CMK (cell line): ENCODE data around the gene CR1.
A peak's percentile ranks its signal among the peaks of the same experiment; 100 is the strongest.

Source experiments
- DNase-seq: peaks from one replicate; pipeline ENCODE4 v3.0.0-alpha.2; 2010; ENCODE audit warnings: low read depth

The CR1 gene

GRCh38 chr1:207495801-207496792 lies at the start of gene CR1:
Gene CR1, plus strand, starts transcription at chr1:207496157. Its CDS starts 111 bp downstream, at chr1:207496268.
- DNase-seq = peak; percentile 48

DNA sequence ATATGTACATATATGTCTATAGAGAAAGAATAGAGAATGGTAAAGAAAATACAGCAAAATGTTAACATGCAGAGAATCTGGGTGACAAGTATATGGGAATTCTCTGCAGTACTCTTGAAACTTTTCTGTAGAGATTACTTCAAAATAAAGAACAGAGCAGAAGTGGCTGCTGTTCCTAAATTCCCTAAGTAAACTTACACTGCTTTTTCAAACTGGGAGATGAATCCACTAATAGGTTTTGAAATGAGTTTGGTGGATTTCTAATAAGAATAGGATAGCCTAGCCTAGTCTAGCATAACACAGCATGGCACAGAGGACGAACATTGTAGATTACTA lies 42.3 kb upstream of the CR1 start:
- no peak for DNase-seq

- DNase-seq = no peak
These were observed 41.7 kb upstream of the CR1 start, which contains the start of gene CR2 for GRCh38 chr1:207454046-207454964. Gene CR2, plus strand, starts transcription at chr1:207454328. Its CDS starts 91 bp downstream, at chr1:207454419.

GRCh38 chr1:207455183-207455754 lies 40.7 kb upstream of the CR1 start:
- DNase-seq = no peak

DNA sequence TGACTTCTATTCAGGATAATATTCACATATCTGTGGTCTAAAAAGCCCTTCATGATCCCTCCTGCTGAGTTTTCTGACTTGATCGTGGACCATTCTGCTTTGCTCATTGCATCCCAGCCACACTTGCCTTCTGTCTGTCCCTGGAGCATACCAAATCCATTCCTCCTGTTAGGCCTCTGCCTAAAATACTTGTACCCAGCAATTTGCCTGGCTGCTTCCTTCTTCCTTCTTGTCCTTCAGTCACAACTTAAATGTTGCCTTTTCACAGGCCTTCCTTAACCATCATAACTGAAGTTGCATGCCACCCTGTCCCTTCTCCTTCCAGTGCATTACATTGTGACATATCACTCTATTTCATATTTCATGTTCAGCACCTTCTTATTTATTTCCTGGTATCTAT lies 37.5 kb upstream of the CR1 start:
- no peak for DNase-seq

- DNase-seq = no peak
These were observed 36.9 kb upstream of the CR1 start for GRCh38 chr1:207459008-207459407.

GRCh38 chr1:207461649-207462048 lies 34.3 kb upstream of the CR1 start:
- no peak for DNase-seq

GRCh38 chr1:207462535-207462934 lies 33.4 kb upstream of the CR1 start:
- no peak for DNase-seq

DNA sequence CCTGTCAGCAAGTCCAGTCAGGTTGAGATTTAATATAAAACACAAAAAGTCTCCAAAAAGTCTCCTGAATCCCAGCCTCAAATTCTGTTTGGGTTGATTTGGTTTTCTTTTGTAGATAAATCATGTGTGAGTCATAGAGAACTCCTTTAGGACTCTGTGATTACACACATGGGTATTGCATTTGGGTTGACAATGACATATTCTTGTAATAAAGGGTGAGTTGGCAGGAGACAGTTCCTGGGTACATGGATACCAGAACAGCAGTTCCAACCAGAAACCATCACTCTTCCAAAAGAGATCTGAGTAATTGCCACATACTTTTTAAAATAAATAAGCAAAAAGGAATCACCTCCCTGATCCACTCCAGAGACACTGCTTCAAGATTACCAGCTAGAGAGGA lies 32.9 kb upstream of the CR1 start:
- DNase-seq = no peak

DNA sequence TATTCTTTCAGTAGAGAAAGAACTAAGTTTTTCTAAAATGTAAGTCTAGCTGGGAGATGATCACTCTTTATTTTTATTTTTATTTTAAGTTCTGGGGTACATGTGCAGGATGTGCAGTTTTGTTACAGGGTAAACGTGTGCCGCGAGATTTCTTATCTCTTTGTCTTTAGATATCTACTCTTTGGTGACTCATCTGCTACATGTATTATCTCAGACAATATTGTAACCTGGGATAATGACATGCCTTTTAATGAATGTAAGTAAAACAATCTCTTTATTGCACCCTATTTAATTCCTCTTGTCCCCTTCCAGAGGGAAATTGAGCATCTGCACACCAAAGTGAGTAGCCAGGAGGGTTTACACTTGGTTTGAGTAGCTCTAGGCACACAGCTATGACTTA lies 32.4 kb upstream of the CR1 start:
- no peak for DNase-seq

DNA sequence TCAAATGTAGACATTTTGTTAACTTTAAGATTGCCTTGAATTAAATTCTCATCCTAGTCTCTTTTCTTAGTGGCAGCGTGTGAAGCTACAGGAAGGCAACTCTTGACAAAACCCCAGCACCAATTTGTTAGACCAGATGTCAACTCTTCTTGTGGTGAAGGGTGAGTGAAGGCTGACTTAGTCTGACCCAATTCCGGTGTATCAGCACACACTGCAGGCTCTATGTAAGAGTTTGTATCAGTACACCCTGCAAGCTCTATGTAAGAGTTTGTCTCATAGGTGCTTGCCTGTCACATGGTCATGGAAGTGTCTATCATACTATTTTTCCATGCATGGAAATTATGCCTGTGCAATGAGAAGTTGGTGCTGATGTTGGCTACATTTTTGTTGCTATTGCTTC lies 25.0 kb upstream of the CR1 start:
- DNase-seq = no peak

- DNase-seq = no peak
These were observed 21.7 kb upstream of the CR1 start for GRCh38 chr1:207474210-207474609.

GRCh38 chr1:207486198-207486597 lies 9.8 kb upstream of the CR1 start:
- DNase-seq = no peak

DNA sequence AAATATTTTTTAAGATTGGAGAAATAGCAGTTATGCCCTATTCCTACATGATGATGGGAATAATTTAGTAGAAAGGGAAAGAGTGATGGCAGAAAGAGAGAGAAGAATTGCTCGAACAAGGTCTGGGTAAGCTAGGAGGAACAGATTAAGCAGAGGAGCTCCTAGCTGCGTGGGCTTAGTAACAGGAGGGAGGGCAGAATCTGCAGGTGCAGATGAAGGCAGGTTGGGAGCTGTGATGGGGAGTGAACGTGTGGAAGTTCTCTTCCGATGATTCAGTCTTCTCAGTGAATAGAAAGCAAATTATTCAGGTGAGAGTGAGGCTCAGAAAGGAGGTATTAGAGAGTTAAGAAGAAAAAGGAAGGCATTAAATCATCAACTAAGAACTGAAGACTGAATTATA lies 8.3 kb upstream of the CR1 start:
- no peak for DNase-seq

DNA sequence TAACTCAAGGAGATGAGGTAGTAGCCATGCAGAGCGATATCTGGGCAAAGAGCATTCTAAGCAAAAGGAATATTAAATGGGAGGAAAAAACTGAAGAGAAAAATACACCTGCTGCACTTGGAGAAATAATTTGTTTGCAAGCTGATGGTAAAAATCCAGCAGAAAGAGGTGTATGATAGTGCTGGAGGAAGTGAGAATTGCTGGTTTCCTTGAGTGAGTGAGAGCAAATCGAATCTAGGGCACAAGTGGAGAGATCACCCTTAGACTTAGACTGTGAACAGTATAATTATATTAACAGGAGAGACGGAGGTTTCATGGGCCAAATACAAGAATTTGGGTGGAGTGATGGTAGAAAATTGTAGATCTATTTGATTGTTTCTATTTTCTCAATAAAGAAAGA lies 2.7 kb upstream of the CR1 start:
- DNase-seq = no peak

- DNase-seq = no peak
These were observed 1.8 kb upstream of the CR1 start for GRCh38 chr1:207494171-207494570.

DNA sequence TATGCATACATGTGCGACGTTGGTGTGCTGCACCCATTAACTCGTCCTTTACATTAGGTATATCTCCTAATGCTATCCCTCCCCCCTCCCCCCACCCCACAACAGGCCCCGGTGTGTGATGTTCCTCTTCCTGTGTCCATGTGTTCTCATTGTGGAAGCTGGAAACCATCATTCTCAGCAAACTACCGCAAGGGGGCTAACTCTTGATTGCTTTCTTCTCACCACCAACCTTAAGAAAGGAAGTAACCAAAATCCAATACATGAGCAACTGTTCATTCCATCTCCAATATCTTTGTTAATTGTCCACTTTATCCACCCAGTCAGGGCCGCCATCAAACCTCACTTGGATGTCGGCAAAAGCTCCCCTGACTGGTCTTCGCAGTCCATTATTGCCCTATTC lies 676 bp upstream of the CR1 start:
- DNase-seq = peak; percentile 82

DNA sequence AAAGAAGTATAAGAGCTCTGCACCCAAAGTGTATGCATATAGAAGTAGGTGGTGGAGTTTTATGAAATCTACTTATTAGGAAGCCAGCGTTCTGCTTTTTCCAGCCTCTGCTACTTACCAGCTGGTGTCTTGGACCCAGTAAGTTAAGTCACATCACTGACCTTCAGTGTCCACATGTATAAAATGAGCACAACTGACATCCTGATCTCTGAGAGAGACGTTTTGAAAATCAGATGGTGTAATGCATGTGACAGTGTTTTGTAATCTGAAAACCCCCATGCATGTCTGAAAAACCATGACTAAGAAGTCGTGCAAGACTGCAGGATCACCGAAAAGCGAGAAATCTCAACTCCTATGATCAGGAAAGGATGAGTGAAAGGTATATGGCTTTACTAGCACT lies 2.0 kb downstream of the CR1 start:
- DNase-seq = no peak

DNA sequence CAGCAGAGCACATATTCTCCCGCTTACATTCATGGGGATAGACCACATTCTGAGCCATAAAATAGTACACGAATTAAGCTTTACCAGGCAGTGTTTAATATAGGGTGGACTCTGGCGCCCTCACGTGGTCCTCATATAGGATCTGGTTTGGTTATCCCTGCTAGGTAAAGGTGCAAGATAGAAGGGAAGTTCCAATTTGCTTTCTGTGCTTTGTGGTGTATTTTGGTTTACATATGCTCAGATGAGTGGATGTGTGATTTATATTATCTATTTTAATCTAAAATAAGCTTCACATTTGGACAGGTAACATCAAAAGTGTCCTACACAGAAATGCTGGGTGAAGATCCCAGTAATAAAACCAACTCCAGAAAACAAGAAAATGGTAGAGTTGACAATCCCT lies 3.6 kb downstream of the CR1 start:
- peak; percentile 66 for DNase-seq

GRCh38 chr1:207500306-207500705 lies 4.3 kb downstream of the CR1 start:
- no peak for DNase-seq

DNA sequence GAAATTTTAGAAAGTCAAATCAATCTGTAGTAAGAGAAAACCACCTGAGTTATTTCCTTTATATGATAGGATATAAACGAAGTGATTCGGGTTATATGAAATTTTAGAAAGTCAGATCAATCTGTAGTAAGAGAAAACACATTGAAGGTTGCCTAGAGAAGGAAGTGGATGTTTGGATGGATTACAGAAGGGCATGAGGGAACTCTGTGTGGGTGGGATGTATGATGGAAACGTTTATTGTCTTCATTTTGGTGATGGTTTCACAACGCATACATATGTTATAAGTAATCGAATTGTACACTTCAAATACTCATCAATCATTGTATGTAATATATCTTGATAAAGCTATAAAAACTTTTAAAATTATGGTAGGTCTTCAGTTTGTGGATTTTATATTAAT lies 5.1 kb downstream of the CR1 start:
- no peak for DNase-seq

DNA sequence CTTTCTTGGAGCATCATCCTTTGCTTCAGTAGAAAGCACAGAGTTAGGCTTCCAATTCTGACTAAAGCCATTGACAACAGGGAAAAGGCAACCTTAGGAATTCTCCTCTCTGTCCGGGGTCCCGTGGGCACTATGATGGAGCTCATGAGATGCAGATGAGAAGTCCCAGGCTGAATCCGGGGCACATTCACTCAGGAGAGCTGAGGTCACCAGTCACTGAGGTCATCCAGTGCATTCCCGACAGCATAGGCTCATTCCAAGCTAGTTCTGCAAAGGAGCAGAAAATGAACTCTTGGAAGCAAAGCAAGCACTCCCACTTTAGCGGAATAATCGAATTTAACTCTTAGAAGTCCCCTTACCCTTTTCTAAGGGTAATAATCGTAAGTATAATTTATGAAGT lies 6.8 kb downstream of the CR1 start:
- no peak for DNase-seq

DNA sequence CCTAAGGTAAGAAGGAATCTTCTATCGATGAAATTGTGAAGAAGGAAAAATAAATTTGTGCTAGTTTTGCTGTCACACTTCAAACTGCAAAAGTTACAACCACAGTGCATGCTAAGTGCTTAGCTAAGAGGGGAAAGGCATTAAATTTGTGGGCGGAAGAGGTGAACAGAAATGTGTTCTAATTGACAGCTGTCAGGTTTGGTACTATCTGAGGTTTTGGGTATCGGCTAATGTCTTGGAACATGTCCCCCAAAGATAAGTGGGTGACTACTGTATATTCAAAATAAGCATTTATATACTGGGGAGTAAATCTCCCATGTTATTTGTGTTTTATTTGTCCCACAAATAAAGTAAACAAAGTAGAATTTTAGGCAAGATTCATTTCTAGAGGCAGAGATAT lies 8.0 kb downstream of the CR1 start:
- DNase-seq = no peak
